Pericardium fibroblast (primary cell): ENCODE data around the gene ATP5MK. TPM values are rescaled to one million over a fixed set of nuclear protein-coding genes. Genes with fewer than 3 reads are reported as not detected.

ENCODE experiments used
- total RNA-seq: library from RNA; depleted of rRNA; stranded (reverse); fragments of >200 nt; gene quantifications from 2 replicates; pipeline ENCODE4 v1.2.3, GENCODE V29; 2015

The ATP5MK gene, protein sequence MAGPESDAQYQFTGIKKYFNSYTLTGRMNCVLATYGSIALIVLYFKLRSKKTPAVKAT
- 255 and 293 TPM in 2 replicates for total RNA-seq

DNA sequence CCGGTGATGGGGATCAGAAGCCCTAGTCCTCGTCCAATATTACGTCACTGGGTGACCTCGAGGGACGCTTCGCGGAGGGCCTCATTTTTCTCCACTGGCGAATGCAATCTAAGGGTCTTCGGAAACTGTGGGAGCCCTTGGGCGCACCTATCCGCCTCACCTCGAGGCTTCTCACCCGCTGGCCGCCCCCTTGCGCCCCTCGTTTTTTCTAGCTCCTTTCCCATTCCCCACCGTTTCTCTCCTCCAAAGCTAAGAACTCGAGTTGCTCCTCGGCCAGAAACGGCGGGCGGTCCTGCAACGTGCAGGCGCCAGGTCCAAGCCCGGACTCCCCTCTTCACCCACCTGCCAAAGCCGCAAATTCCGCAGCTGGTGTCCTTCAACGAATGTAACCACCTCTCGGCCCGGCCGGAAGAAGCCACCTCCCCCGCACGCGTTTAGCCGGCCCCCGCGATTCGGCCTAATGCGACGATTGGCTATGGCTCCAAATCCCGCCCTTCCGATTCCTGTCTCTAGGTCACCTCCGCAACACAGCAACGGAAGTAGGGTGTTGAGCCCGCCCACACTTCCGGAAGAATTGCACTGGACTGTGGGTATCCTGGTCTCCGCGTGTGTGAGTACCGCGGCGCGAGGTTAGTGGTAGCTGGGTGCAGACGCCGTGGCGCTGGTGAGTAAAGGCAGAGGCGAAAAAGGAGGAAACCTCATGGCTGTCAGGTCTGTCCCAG, at the start of gene ATP5MK, which contains the start of gene PDCD11:
TSS of gene ATP5MK (minus strand) at position 409 of the 722 bp plus-strand sequence. CDS start 4,018 bp downstream, outside the sequence.
TSS of gene PDCD11 (plus strand) at position 560 of the 722 bp plus-strand sequence. CDS start 1,801 bp downstream, outside the sequence.

DNA sequence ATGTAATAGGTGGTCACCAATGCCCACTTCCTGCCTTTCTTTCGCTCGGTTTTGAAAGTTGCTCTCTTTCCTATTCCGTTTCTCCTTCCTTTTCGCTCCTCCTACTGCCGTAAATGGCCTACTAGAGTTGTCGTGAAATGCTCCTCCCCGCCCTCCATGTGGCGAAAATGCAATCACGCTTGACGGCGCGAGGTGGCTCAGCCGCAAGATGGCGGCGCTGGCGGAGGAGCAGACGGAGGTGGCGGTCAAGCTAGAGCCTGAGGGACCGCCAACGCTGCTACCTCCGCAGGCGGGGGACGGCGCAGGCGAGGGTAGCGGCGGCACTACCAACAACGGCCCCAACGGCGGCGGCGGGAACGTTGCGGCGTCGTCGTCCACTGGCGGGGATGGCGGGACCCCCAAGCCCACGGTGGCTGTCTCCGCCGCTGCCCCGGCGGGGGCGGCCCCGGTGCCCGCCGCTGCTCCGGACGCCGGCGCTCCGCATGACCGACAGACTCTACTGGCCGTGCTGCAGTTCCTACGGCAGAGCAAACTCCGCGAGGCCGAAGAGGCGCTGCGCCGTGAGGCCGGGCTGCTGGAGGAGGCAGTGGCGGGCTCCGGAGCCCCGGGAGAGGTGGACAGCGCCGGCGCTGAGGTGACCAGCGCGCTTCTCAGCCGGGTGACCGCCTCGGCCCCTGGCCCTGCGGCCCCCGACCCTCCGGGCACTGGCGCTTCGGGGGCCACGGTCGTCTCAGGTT, 28.3 kb downstream of the ATP5MK start, which contains the start of gene TAF5:
TSS of gene TAF5 (plus strand) at position 195 of the 737 bp plus-strand sequence. CDS start at position 209, 14 bp downstream.

DNA sequence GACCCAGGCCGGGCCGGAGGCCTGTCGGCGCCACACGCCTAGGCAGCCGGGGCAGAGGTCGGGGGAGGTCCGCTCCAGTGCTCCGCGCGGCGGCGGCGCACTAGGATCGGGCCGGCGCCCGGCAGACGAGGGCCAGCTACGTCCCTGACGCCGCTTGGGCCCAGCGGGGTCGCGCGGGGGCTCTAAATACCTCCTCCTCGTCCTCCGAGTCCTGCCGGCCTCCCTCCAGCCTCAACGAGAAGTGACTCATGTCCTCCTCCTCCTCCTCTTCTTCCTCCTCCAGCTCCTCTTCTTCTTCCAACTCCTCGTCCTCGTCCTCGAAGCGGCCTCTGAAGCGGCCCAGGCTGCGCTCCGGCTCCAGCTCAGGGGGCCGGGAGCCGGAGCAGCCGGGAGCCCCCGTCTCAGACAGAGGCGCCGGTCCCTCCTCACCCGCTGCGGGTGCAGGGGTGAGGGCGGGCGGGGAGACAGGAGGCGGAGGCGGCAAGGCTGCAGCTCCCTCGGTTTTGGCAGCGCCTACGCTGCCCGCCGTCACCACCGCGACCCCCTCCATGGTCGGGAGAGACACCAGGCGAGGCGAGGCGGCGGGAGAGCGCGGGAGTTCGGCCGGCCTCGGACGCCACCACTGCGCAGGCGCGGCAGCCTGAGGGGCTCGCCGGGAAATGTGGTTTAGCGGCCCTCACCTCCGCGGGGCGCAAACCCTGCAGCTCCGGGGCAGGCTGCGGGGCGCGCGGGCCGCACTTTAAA, 45.6 kb downstream of the ATP5MK start, which contains the start of gene PCGF6:
TSS of gene PCGF6 (minus strand) at position 624 of the 744 bp plus-strand sequence. CDS start at position 550, 74 bp downstream.

Other genes starting within 250 kb of the ATP5MK start
- 67.0 and 67.7 TPM in 2 replicates for gene NT5C2, start 203.2 kb downstream of the ATP5MK start, total RNA-seq
- 0.09 and 0.12 TPM in 2 replicates for gene RPEL1, start 150.6 kb downstream of the ATP5MK start, total RNA-seq
- 0.09 and 0.12 TPM in 2 replicates for gene INA, start 119.3 kb downstream of the ATP5MK start, total RNA-seq
- 6.1 and 9.2 TPM in 2 replicates for gene PCGF6, start 45.3 kb downstream of the ATP5MK start, total RNA-seq
- 2.3 and 4.9 TPM in 2 replicates for gene TAF5, start 28.5 kb downstream of the ATP5MK start, total RNA-seq
- gene PDCD11, start 151 bp upstream of the ATP5MK start, total RNA-seq, result 16.0 and 18.9 TPM in 2 replicates
- 84.4 and 88.9 TPM in 2 replicates for gene CALHM2, start 55.9 kb upstream of the ATP5MK start, total RNA-seq
- gene CALHM1, start 62.4 kb upstream of the ATP5MK start, total RNA-seq, result not detected in 2 replicates
- 0.58 TPM in 1 of 2 replicates, not detected in the other for gene CALHM3, start 82.8 kb upstream of the ATP5MK start, total RNA-seq
- under 0.01 and 2.4 TPM in 2 replicates for gene NEURL1, start 97.2 kb upstream of the ATP5MK start, total RNA-seq